Measurements from ENCODE around the gene PLXNA3.

PLXNA3 gene

DNA sequence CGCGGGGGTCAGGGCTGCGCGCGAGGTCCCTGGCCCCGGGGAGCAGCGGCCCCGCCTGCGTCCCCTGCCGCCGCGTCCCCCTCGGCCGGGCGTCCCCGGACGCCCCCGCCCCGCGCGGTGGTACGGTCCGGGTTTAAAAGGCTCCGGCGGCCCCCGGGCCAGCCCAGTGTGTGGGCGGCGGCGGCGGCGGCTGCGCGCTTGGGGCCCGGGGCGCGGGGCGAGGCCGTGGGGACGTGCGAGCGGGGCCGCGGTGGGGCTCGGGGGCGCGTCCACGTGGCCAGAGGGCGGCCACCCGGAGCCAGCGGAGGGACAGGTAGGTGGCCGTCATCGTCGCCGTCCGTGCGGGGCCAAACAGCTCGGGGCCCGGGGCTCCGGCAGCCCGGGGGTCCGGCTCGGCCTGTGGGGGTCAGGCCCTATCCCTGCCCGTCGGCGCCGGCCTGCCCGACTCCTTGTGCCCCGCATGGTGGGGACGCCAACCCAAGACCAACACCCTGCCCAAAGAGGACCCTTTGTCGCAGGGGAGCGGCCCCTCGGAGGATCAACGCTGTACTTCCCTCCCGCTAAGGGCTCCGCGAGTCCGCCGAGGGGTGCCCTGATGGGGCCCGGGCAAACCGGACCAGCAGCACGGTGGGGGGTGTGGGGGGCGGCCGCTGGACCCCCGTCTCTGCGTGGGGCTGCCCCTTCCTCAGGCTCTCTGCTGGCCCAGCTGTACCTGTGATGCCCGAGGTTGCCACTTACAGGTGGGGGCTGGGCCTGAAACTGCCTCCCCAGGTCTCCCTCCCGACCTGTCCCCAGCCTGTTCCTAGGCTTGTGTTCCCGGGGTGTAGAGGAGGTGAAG is at the start of gene PLXNA3:
PLXNA3 (plus strand) TSS at position 166 of the 838 bp plus-strand sequence. CDS start 1,903 bp downstream, outside the sequence.
- TF ChIP-seq, protein P1, sequence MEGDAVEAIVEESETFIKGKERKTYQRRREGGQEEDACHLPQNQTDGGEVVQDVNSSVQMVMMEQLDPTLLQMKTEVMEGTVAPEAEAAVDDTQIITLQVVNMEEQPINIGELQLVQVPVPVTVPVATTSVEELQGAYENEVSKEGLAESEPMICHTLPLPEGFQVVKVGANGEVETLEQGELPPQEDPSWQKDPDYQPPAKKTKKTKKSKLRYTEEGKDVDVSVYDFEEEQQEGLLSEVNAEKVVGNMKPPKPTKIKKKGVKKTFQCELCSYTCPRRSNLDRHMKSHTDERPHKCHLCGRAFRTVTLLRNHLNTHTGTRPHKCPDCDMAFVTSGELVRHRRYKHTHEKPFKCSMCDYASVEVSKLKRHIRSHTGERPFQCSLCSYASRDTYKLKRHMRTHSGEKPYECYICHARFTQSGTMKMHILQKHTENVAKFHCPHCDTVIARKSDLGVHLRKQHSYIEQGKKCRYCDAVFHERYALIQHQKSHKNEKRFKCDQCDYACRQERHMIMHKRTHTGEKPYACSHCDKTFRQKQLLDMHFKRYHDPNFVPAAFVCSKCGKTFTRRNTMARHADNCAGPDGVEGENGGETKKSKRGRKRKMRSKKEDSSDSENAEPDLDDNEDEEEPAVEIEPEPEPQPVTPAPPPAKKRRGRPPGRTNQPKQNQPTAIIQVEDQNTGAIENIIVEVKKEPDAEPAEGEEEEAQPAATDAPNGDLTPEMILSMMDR (IDR thresholded peaks at IDR 0.05): no peak
- TF ChIP-seq ZFX (IDR thresholded peaks at IDR 0.05; ENCODE audit: borderline replicate concordance): no peak
- peak within 1 kb of the TSS; percentile 59 for H3K27ac ChIP-seq

DNA sequence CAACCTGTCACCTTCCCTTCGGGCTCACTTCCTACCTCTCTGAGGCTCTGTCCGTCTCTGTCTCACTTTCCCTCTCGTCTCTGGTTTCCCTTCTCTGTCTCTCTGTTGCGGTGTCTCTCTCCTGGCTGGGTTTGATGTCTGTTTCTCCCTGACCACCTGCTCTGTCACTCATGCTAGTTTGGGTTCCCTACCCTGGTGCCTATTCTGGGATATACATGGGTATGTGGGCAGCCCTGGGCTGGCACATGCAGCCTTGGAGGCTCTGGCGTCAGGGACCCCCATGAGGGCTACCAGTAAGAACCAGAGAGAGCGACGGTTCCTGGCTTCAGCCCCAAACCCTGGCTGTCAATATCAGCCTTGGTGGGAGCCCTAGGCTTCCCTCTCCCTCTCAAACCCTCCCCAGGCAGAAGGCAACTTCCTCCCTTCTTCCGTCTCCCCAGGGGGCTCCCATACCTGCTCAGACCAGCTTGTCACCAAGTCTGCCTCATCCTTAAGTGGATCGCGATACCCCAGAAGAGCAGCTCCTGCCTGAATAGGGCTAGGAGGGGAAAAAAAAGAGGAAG is 49.3 kb upstream of the PLXNA3 start:
- no peak overlapping the region for H3K27ac ChIP-seq
- no peak for TF ChIP-seq ZFX (IDR thresholded peaks at IDR 0.05; ENCODE audit: borderline replicate concordance)
- TF ChIP-seq, protein P1 (IDR thresholded peaks at IDR 0.05): no peak

DNA sequence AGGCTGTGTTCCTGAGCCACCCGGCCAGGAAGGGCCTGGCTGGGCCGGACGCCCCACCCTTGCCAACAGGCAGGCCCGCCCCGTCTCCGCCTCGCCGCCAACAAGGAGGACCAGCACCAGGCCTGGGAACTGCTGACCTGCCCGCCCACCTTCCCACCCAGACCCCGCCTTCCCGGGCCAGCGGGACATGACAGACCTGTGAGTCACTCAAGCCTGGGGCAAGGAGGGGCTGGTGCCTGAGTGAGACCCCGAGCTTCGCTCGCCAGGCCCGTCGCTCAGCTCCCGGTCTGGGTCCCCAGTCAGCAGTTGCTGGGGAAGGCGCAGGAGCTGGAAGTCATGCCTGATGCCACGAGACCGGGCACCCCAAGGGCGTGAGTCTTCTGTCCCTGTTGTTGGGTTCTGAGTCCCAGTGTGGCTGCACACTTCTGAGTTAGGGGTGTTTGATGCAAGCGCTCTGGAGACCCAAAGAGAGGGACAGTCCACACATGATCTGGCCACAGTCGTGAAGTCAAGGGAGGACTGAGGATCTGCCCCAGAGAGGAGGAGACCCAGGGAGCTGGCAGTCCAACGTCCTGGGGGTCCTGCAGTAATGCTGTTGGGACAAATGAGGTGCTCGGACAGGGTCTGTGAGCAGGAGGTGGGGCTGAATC is 48.7 kb upstream of the PLXNA3 start, which contains the start of gene DNASE1L1:
DNASE1L1 (minus strand) TSS at position 33 of the 650 bp plus-strand sequence. CDS start 3,686 bp downstream, outside the sequence.
- no peak within 1 kb of the TSS; the same call in 1 of the 2 replicates for H3K27ac ChIP-seq
- no peak for TF ChIP-seq ZFX (IDR thresholded peaks at IDR 0.05; ENCODE audit: borderline replicate concordance)
- TF ChIP-seq, protein P1 (IDR thresholded peaks at IDR 0.05): no peak

DNA sequence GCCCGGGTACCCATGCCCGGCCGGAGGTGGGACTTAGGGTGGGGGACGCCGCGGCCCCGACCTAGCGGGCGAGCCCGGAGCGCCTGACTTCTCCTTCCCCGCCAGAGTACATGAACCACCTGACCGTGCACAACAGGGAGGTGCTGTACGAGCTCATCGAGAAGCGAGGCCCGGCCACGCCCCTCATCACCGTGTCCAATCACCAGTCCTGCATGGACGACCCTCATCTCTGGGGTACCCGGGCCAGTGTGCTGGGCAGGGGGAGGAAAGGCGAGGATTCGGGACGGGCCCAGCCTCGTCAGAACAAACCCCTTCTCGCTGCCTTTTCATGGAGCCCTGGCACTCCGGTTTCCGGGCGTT is 46.1 kb upstream of the PLXNA3 start:
- H3K27ac ChIP-seq: peak overlapping the region; percentile 84
- no peak for TF ChIP-seq ZFX (IDR thresholded peaks at IDR 0.05; ENCODE audit: borderline replicate concordance)
- TF ChIP-seq, protein P1 (IDR thresholded peaks at IDR 0.05): no peak

- H3K27ac ChIP-seq: peak overlapping the region; percentile 84
- TF ChIP-seq, protein P1 (IDR thresholded peaks at IDR 0.05): no peak
These were observed 45.6 kb upstream of the PLXNA3 start for GRCh38 chrX:154412468-154412867.

DNA sequence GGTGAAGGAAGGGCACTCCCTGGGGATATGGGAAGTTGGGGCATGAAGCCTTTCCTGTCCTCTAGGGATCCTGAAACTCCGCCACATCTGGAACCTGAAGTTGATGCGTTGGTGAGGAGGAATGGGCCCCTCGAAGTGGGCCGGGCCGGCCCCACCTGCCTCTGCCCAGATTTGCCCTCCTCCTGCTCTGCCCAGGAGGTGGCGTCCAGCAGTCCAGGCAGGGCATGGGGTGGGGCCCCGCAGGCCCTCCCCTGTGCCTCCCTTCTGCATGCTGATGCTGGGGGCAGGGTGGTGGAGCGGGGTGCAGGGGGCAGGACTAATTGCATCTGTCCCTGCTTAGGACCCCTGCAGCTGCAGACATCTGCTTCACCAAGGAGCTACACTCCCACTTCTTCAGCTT is 44.9 kb upstream of the PLXNA3 start:
- no peak overlapping the region for H3K27ac ChIP-seq

More for the DNA sequence above, 44.9 kb upstream of the PLXNA3 start:
- TF ChIP-seq, protein P1 (IDR thresholded peaks at IDR 0.05): no peak
- no peak for TF ChIP-seq ZFX (IDR thresholded peaks at IDR 0.05; ENCODE audit: borderline replicate concordance)

Measured in 22Rv1 (cell line).